ENCODE measurements around the gene WNT1. TPM values are rescaled to one million over a fixed set of nuclear protein-coding genes. Genes with fewer than 3 reads are reported as not detected.

WNT1 gene
- total and polyA plus RNA-seq, 2 donors (not counting 3 experiments of a cell fraction or from before 2014, with no cell fraction given) = not detected

DNA sequence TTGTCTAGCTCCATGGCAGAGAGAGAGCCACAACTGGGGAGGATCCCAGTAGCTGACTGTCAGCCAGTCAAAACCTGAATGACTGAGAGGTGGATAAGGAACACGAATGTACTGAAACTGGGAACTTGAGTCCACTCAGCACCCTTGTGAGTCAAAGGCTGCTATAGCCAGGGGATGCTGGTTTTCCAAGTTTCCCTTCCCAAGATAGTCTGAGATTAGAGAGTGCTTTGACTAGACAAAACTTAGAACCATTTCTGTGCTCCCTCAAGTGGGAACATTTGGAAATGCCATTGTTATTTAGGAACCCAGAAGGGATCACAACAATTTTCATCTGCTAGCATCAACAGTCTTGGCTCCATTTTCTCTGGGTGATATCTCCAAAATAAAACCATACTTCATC lies 36.4 kb downstream of the WNT1 start:
- DNase-seq (ENCODE audit: low read depth, low spot score) (no peak), FAIRE-seq (no peak)
- TF ChIP-seq, protein P1, sequence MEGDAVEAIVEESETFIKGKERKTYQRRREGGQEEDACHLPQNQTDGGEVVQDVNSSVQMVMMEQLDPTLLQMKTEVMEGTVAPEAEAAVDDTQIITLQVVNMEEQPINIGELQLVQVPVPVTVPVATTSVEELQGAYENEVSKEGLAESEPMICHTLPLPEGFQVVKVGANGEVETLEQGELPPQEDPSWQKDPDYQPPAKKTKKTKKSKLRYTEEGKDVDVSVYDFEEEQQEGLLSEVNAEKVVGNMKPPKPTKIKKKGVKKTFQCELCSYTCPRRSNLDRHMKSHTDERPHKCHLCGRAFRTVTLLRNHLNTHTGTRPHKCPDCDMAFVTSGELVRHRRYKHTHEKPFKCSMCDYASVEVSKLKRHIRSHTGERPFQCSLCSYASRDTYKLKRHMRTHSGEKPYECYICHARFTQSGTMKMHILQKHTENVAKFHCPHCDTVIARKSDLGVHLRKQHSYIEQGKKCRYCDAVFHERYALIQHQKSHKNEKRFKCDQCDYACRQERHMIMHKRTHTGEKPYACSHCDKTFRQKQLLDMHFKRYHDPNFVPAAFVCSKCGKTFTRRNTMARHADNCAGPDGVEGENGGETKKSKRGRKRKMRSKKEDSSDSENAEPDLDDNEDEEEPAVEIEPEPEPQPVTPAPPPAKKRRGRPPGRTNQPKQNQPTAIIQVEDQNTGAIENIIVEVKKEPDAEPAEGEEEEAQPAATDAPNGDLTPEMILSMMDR (IDR thresholded peaks at IDR 0.05; ENCODE audit: extremely low read depth in 1 of 2, insufficient read depth in 1 of 2, low read depth in 1 of 2, low read length in 2 of 2) = peak in 1 of 2 donors; percentile 3
- TF ChIP-seq FOS (IDR thresholded peaks at IDR 0.05; ENCODE audit: borderline replicate concordance, insufficient read depth, low read length) = no peak
- ChIA-PET POLR2A (no interaction called here), CTCF (interaction anchor here (1.2 to 8.7 kb wide), 5 partner anchors 9 to 29 kb away, joined by 3 to 115 read pairs (median 4); no protein-coding TSS in a partner anchor)
- no peaks in the 10 kb centered on the region for H3K27me3 ChIP-seq (ENCODE audit: control insufficient read depth in 2 of 2, insufficient read depth in 2 of 2, low read length in 2 of 2)
- no peaks in the 10 kb centered on the region for H3K9me3 ChIP-seq (replicated peaks; ENCODE audit: control insufficient read depth, insufficient read depth, low read length)
- H3K79me2 ChIP-seq (ENCODE audit: control insufficient read depth, insufficient read depth, low read length) = peaks cover 10% of the 10 kb centered on the region
- no peaks in the 10 kb centered on the region for H3K9me1 ChIP-seq (replicated peaks; ENCODE audit: control insufficient read depth, extremely low read depth, insufficient read depth, low read length)
- intact Hi-C loops (cut with micrococcal nuclease) = no loop called here
- peaks cover 3 to 8% of the 10 kb centered on the region in 2 experiments for H3K36me3 ChIP-seq (ENCODE audit: control insufficient read depth in 2 of 2, extremely low read depth in 1 of 2, insufficient read depth in 2 of 2, low read length in 2 of 2)
- no peak overlapping the region for H3K4me2 ChIP-seq (ENCODE audit: insufficient read depth, low read length)
- H3K27ac ChIP-seq (ENCODE audit: insufficient read depth, low read depth, low read length) = no peak overlapping the region
- no peak overlapping the region for H3K4me3 ChIP-seq (replicated peaks in 1 of 3; ENCODE audit: insufficient read depth in 1 of 3, low read depth in 1 of 3, low read length in 3 of 3)
- no peaks in the 10 kb centered on the region for H4K20me1 ChIP-seq (replicated peaks; ENCODE audit: control insufficient read depth, extremely low read depth, insufficient read depth, low read length)
- dilution Hi-C loops (cut with MboI; ENCODE audit: extremely low pct_ligation_motif_present, low sequenced_read_pairs) = no loop called here
- H3K9ac ChIP-seq (replicated peaks; ENCODE audit: extremely low read depth, insufficient read depth, low read length) = no peak overlapping the region
- BruUV-seq (replicated peaks) = no TSS peak
- peaks cover 15% of the 10 kb centered on the region for H3K4me1 ChIP-seq (ENCODE audit: control insufficient read depth, extremely low read depth, insufficient read depth, low read length)
- H2AFZ ChIP-seq (ENCODE audit: low read depth, low read length) = no peak overlapping the region

GRCh38 chr12:49015196-49015595 lies 37.1 kb downstream of the WNT1 start:
- TF ChIP-seq, protein P1 (IDR thresholded peaks at IDR 0.05; ENCODE audit: extremely low read depth in 1 of 2, insufficient read depth in 1 of 2, low read depth in 1 of 2, low read length in 2 of 2) = no peak
- TF ChIP-seq POLR2A (IDR thresholded peaks at IDR 0.05; ENCODE audit: low read depth, low read length) = no peak
- ChIA-PET CTCF (interaction anchor here (0.9 to 8.7 kb wide), 2 partner anchors 19 to 27 kb away, joined by 3 to 115 read pairs; no protein-coding TSS in a partner anchor), POLR2A (no interaction called here)
- peaks cover 16% of the 10 kb centered on the region for H3K4me1 ChIP-seq (ENCODE audit: control insufficient read depth, extremely low read depth, insufficient read depth, low read length)
- H3K9me1 ChIP-seq (replicated peaks; ENCODE audit: control insufficient read depth, extremely low read depth, insufficient read depth, low read length) = no peaks in the 10 kb centered on the region
- H3K4me2 ChIP-seq (ENCODE audit: insufficient read depth, low read length) = no peak overlapping the region
- no peak overlapping the region for H3K4me3 ChIP-seq (replicated peaks in 1 of 3; ENCODE audit: insufficient read depth in 1 of 3, low read depth in 1 of 3, low read length in 3 of 3)
- no TSS peak for BruUV-seq (replicated peaks)
- no peaks in the 10 kb centered on the region for H4K20me1 ChIP-seq (replicated peaks; ENCODE audit: control insufficient read depth, extremely low read depth, insufficient read depth, low read length)
- H3K27me3 ChIP-seq (ENCODE audit: control insufficient read depth in 2 of 2, insufficient read depth in 2 of 2, low read length in 2 of 2) = no peaks in the 10 kb centered on the region
- dilution Hi-C loops (cut with MboI; ENCODE audit: extremely low pct_ligation_motif_present, low sequenced_read_pairs) = no loop called here
- intact Hi-C loops (cut with micrococcal nuclease) = no loop called here
- FAIRE-seq (no peak), DNase-seq (ENCODE audit: low read depth, low spot score) (no peak)
- peaks cover 10% of the 10 kb centered on the region for H3K79me2 ChIP-seq (ENCODE audit: control insufficient read depth, insufficient read depth, low read length)
- H3K9ac ChIP-seq (replicated peaks; ENCODE audit: extremely low read depth, insufficient read depth, low read length) = no peak overlapping the region
- no peak overlapping the region for H3K27ac ChIP-seq (ENCODE audit: insufficient read depth, low read depth, low read length)
- H2AFZ ChIP-seq (ENCODE audit: low read depth, low read length) = no peak overlapping the region
- no peaks in the 10 kb centered on the region for H3K9me3 ChIP-seq (replicated peaks; ENCODE audit: control insufficient read depth, insufficient read depth, low read length)
- peaks cover 3 to 8% of the 10 kb centered on the region in 2 experiments for H3K36me3 ChIP-seq (ENCODE audit: control insufficient read depth in 2 of 2, extremely low read depth in 1 of 2, insufficient read depth in 2 of 2, low read length in 2 of 2)

Measured in endothelial cell of umbilical vein (primary cell).